Astrocyte of the spinal cord (primary cell): ENCODE data around the gene PCDHGA1.
A peak's percentile ranks its signal among the peaks of the same experiment; 100 is the strongest.

Source experiments
- DNase-seq: peaks from one replicate; pipeline ENCODE4 v3.0.0; 2011; ENCODE audit warnings: low read depth, low spot score
- H3K4me3 ChIP-seq: 2 replicates; pipeline ENCODE4 v1.5.1; 2011; ENCODE audit warnings: low read depth, mild to moderate bottlenecking, low read length, moderate library complexity
- CTCF ChIP-seq: IDR thresholded peaks from 2 replicates; pipeline ENCODE4 v1.5.1; 2012; ENCODE audit warnings: low read depth, mild to moderate bottlenecking, low read length, inconsistent platforms
- in situ Hi-C: cut with HindIII; loops from 2 replicates; pipeline ENCODE4 v1.10.0; 2017; ENCODE audit warnings: low sequenced_read_pairs

PCDHGA1 gene

GRCh38 chr5:141512911-141513626 lies 182.8 kb downstream of the PCDHGA1 start:
- DNase-seq: peak; percentile 46
- peak overlapping the region; percentile 41 for H3K4me3 ChIP-seq
- in situ Hi-C loops: no loop called here
- no peak for TF ChIP-seq CTCF

- TF ChIP-seq CTCF: no peak
- peak; percentile 92 for DNase-seq
- in situ Hi-C loops: no loop called here
- H3K4me3 ChIP-seq: peak overlapping the region; percentile 41
Measured at GRCh38 chr5:141513627-141514329, 183.5 kb downstream of the PCDHGA1 start.

GRCh38 chr5:141514330-141515133 lies 184.2 kb downstream of the PCDHGA1 start:
- in situ Hi-C loops: no loop called here
- no peak for TF ChIP-seq CTCF
- no peak overlapping the region for H3K4me3 ChIP-seq
- peak; percentile 53 for DNase-seq

GRCh38 chr5:141515141-141515540 lies 184.8 kb downstream of the PCDHGA1 start:
- in situ Hi-C loops: no loop called here
- no peak for DNase-seq
- no peak overlapping the region for H3K4me3 ChIP-seq
- TF ChIP-seq CTCF: no peak

- in situ Hi-C loops: no loop called here
- no peak for DNase-seq
- H3K4me3 ChIP-seq: no peak overlapping the region
- TF ChIP-seq CTCF: no peak
Measured at GRCh38 chr5:141515946-141516671, 185.8 kb downstream of the PCDHGA1 start.

GRCh38 chr5:141516672-141517025 lies 186.3 kb downstream of the PCDHGA1 start:
- in situ Hi-C loops: no loop called here
- no peak for TF ChIP-seq CTCF
- H3K4me3 ChIP-seq: no peak overlapping the region
- no peak for DNase-seq
